Skeletal muscle satellite cell (primary cell): ENCODE measurements around the gene BMPR1B.

Experiments
- H3K27me3 ChIP-seq: 2 replicates; pipeline ENCODE4 v1.7.0; 2013; ENCODE audit warnings: low read length; ENCODE audit not compliant: control insufficient read depth, insufficient read depth
- H3K36me3 ChIP-seq: 2 replicates; pipeline ENCODE4 v1.7.0; 2013; ENCODE audit warnings: mild to moderate bottlenecking, control low read depth, low read length; ENCODE audit not compliant: insufficient read depth
- H3K4me1 ChIP-seq: 2 replicates; pipeline ENCODE4 v1.7.0; 2013; ENCODE audit warnings: low read length; ENCODE audit not compliant: control insufficient read depth, insufficient read depth
- H3K4me2 ChIP-seq: 2 replicates; pipeline ENCODE4 v1.7.0; 2013; ENCODE audit warnings: mild to moderate bottlenecking, low read length
- H3K4me3 ChIP-seq: 2 replicates; pipeline ENCODE4 v1.7.0; 2013; ENCODE audit warnings: low read length
- H3K9ac ChIP-seq: 2 replicates; pipeline ENCODE4 v1.7.0; 2013; ENCODE audit warnings: mild to moderate bottlenecking, low read depth, low read length, moderate library complexity
- H3K9me3 ChIP-seq: replicated peaks from 2 replicates; pipeline ENCODE4 v1.7.0; 2013; ENCODE audit warnings: mild to moderate bottlenecking, control low read depth, low read length

The BMPR1B gene

DNA sequence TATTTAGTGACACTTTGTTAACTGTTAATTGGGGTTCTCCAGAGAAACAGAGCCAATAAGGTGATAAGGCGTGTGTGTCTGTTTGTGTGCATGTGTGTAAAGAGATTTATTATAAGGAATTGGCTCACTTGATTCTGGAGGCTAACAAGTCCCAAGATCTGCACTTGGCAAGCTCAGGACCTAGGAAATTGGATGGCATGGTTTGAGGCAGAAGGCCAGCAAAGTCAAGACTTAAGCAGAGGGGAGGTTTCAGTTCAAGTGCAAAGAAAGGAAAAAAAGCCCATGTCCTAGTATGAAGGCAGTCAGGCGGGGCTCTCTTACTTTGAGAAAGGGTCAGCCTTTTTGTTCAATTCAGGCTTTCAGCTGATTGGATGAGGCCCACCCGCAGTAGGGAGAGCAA, 314.1 kb downstream of the BMPR1B start:
- Histone ChIP-seq H3K36me3 (no peaks in the 10 kb centered on the region), H3K4me2 (no peak overlapping the region), H3K9me3 (no peaks in the 10 kb centered on the region), H3K27me3 (no peaks in the 10 kb centered on the region), H3K4me1 (no peaks in the 10 kb centered on the region), H3K9ac (no peak overlapping the region), H3K4me3 (no peak overlapping the region)

DNA sequence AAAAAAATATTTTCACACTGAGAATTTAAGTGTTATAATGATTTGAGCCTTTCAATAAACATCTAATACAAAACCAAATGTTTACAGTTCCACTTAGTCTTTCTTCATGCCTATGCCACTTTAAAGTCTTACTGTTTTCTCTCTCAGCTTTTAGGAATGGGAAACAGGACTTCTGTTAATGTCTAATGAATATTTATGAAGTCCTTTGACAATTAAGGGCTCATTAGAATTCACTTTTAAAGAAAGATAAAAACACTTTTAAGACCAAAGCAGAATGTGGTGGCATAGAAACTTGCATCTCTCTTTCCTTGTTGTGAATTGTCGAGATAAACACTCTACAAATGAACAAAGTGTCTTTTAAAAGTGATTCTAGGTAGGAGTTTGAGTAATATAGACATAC, 315.9 kb downstream of the BMPR1B start:
- Histone ChIP-seq H3K9me3 (no peaks in the 10 kb centered on the region), H3K9ac (no peak overlapping the region), H3K4me2 (no peak overlapping the region), H3K4me1 (no peaks in the 10 kb centered on the region), H3K36me3 (no peaks in the 10 kb centered on the region), H3K27me3 (no peaks in the 10 kb centered on the region), H3K4me3 (no peak overlapping the region)

DNA sequence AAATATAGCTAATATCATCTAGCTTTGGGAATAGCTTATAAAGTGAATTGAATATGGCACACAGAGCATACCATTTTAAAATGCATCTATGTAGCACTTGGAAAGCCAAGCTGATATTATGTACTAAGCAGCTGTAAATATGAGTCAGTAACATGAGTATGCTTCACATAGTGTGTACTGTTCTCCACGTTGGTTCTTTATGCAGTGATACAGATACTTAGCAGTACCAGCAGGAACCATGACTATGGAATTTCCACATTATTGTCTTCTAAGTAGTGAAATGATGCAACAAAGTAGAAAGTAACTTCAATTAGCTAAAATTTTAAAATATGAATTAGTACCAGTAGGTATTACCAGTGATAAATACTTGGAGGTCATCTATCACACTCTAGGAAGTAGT, 320.1 kb downstream of the BMPR1B start:
- Histone ChIP-seq H3K27me3 (no peaks in the 10 kb centered on the region), H3K4me2 (no peak overlapping the region), H3K9ac (no peak overlapping the region), H3K4me1 (no peaks in the 10 kb centered on the region), H3K9me3 (no peaks in the 10 kb centered on the region), H3K4me3 (no peak overlapping the region), H3K36me3 (no peaks in the 10 kb centered on the region)

DNA sequence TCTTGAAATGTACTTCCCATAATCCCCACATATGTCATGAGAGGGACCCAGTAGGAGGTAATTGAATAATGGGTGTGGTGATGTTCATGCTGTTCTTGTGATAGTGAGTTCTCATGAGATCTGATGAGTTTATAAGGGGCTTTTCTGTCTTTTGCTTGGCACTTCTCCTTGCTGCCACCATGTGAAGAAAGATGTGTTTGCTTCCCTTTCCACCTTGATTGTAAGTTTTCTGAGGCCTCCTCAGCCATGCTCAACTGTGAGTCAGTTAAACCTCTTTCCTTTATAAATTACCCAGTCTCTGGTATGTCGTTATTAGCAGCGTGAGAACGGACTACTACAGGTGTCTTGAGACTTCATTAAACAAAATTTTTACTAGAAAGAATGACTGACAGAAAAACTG, 323.2 kb downstream of the BMPR1B start:
- H3K4me1 ChIP-seq = no peaks in the 10 kb centered on the region
- no peaks in the 10 kb centered on the region for H3K27me3 ChIP-seq

DNA sequence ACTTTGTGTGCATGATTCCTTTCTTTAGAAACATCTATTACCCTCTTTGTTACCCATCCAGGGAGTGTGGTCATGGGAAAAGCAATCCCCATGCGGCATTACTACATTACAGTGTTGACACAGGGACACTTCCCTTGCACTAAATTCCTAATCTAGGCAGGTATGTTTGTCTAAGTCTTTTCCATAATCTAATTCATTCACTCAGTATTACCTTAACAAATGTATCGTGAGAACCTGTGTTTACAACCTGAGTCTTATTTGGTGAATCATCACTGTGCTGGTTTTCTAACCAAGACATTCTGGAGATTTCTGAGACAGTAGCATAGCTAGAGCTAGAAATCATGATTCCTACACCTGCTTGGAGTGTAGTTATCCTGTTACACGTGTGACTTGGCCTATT, 326.8 kb downstream of the BMPR1B start:
- Histone ChIP-seq H3K9me3 (no peaks in the 10 kb centered on the region), H3K4me3 (no peak overlapping the region), H3K4me2 (no peak overlapping the region), H3K27me3 (no peaks in the 10 kb centered on the region), H3K4me1 (peaks cover 5% of the 10 kb centered on the region), H3K9ac (no peak overlapping the region), H3K36me3 (no peaks in the 10 kb centered on the region)

More for the DNA sequence above, 323.2 kb downstream of the BMPR1B start:
- Histone ChIP-seq H3K36me3 (no peaks in the 10 kb centered on the region), H3K9me3 (no peaks in the 10 kb centered on the region), H3K4me3 (no peak overlapping the region), H3K4me2 (no peak overlapping the region), H3K9ac (no peak overlapping the region)

DNA sequence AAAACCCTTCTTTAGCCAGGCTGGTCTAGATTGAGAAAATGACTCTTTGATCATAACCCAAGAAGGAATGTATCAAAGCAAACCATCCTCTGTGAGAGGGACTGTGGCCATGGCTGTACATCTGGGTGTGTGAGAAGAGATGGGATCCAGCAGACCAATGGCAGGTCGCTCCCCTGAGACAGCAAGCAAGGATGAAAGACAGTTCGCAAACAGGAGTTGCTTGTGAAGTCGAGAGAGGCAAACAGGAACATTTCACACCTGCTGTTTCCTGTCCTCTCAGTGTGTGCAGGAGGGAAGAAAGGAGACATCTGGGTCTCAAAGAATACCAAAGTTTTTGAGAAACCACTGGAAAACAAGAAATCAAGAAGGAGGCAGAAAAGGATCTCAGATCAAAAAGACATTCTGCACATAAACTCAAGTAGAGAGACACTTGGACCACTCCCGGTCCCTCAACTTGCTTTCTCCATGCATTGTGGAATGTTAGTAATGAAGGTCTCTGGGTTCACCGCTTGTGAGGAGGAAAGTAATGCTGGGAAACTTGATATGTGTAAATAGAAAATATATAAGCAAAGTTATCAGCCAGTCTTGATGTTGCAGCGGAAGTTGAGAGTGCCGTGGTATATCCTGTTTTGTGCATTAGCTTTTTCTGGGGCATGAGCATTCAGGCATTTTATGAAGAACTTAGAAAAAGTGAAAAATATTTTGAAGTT, 327.5 kb downstream of the BMPR1B start:
- Histone ChIP-seq H3K4me3 (no peak overlapping the region), H3K9me3 (no peaks in the 10 kb centered on the region), H3K36me3 (no peaks in the 10 kb centered on the region), H3K9ac (no peak overlapping the region), H3K4me2 (no peak overlapping the region), H3K4me1 (peaks cover 5% of the 10 kb centered on the region), H3K27me3 (no peaks in the 10 kb centered on the region)

DNA sequence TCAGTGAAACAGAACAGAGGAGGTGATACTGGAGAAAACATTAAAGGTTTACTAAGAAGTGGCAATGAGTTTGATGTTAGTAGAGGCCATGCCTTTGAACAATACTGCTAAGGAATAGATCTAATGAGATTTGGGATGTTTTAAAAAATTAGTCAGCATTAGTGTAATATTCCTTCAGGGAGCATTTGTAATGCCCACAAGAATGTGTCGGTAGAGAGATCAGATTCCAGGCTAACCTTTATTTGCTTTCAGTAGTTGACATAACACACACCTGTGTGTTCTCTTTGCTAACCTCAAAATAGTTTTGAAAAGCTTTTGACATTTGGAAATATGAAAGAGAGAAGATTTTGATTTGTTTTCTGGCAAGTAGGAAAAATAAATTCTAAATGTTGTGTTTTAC, 328.8 kb downstream of the BMPR1B start:
- no peaks in the 10 kb centered on the region for H3K27me3 ChIP-seq
- H3K9me3 ChIP-seq = no peaks in the 10 kb centered on the region
- no peak overlapping the region for H3K4me3 ChIP-seq
- H3K4me1 ChIP-seq = peaks cover 7% of the 10 kb centered on the region
- H3K9ac ChIP-seq = no peak overlapping the region
- H3K4me2 ChIP-seq = no peak overlapping the region
- no peaks in the 10 kb centered on the region for H3K36me3 ChIP-seq

DNA sequence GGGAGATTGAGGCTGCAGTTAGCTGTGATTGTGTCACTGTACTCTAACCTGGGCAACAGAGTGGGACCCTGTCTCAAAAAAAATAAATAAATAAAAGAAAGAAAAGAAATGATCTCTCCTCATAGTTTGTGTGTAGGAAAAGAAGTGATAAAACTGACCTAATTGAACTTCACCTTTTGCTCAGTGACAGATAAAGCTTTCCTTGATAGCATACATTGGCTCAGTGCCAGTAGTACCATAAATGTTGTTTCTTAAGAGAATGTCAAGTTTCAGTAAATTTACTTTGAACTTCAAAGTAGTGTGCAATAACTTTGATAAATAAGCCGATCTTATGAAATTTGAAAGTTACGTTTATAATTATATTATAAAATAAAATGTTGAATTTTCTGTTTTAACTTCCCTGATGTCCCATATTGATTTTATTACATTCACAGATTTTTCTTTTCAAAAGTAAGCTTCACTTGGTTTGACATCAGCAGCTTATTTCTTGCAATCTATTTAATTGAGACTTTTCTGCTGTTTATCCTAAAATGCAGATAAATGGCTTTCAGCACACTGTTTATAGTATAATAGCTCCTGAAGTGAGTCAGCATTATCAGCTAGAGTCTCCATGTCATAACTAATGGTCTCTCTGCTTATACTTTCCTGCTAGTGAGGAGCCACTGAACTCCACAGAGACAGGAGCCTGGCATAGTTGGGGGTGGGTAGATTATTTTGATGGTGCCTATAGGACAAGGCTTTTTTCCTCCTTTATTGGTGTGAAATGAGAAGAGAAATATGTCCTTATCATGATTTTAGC, 330.1 kb downstream of the BMPR1B start:
- Histone ChIP-seq H3K4me3 (no peak overlapping the region), H3K9ac (no peak overlapping the region), H3K9me3 (no peaks in the 10 kb centered on the region), H3K27me3 (no peaks in the 10 kb centered on the region), H3K4me2 (no peak overlapping the region), H3K4me1 (peaks cover 8% of the 10 kb centered on the region), H3K36me3 (no peaks in the 10 kb centered on the region)

DNA sequence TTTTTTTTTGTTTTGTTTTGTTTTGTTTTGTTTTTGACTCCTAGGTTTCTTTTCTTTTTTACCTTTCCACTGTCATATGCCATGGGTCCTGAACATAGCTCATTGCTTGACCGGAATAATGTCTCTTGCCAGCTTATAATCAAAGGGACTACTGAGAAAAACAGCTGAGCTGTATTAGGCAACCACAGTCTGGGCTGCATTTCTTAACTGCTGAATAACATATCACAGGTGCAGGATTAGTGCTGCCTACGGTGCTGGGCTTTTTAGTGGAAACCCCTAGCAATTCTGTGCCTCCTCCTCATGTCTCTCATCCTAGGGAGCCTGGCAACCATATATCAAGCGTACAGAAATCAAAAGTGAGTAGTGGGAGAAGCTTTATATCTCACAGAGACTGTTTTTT, 333.5 kb downstream of the BMPR1B start:
- Histone ChIP-seq H3K9me3 (no peaks in the 10 kb centered on the region), H3K36me3 (no peaks in the 10 kb centered on the region), H3K27me3 (no peaks in the 10 kb centered on the region), H3K4me2 (no peak overlapping the region), H3K9ac (no peak overlapping the region), H3K4me1 (peaks cover 17% of the 10 kb centered on the region), H3K4me3 (no peak overlapping the region)

DNA sequence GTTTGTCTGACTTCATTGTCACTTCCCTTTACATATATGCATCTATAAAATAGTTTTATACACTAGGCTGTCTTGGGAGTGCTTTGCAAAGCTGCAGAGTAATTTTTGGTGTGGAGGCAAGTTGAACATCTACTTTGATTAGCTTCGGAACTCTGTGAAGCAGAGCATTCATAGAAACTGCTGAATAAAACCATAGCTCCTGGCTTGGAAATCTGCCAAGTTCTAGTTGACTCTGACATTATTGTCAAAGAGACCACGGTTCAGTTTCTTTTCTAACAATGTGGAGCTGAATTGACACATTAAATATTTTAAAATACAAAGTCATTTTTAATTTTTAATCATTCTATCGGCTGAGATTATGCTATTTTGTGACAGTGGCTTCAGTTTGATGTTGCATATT, 335.0 kb downstream of the BMPR1B start:
- Histone ChIP-seq H3K36me3 (no peaks in the 10 kb centered on the region), H3K9ac (no peak overlapping the region), H3K4me3 (no peak overlapping the region), H3K4me2 (no peak overlapping the region), H3K27me3 (no peaks in the 10 kb centered on the region), H3K4me1 (peaks cover 17% of the 10 kb centered on the region), H3K9me3 (no peaks in the 10 kb centered on the region)

DNA sequence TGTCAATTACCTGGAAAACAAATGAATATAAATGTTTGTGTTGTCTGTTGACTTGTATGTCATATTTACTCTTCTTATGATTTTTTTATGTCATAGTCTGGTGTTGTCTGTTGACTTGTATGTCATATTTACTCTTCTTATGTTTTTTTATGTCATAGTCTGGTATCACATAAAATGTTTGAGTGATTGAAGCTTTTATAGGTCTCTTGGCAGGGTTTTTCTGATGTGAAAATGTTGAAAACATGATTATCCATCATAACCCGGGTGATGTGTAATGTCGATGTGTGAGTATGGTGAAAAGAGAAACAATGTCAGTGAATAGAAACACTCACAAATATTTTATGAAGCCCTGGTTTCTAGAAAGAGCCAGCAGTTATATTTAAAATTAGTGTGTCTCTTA, 335.7 kb downstream of the BMPR1B start:
- H3K9ac ChIP-seq = no peak overlapping the region
- H3K27me3 ChIP-seq = no peaks in the 10 kb centered on the region
- no peak overlapping the region for H3K4me3 ChIP-seq
- no peaks in the 10 kb centered on the region for H3K36me3 ChIP-seq
- H3K4me1 ChIP-seq = peaks cover 12% of the 10 kb centered on the region
- no peak overlapping the region for H3K4me2 ChIP-seq
- H3K9me3 ChIP-seq = no peaks in the 10 kb centered on the region
